Right atrium auricular region (tissue), 2 donors: ENCODE data around the gene BRD4. TPM values are rescaled to one million over a fixed set of nuclear protein-coding genes. Genes with fewer than 3 reads are reported as not detected.

Source experiments
- DNase-seq: peaks from one replicate; pipeline ENCODE4 v3.0.0-alpha.2; 2019; ENCODE audit warnings: low spot score
- H3K27ac ChIP-seq, 2 donors: fragments of 200-600 bp; sonication (generic); 1 replicate in 1 of 2; 2 replicates in 1 of 2; pipeline ENCODE4 v1.5.1; 2016 to 2019
- H3K27me3 ChIP-seq, 2 donors: fragments of 200-600 bp; sonication (generic); one replicate each; pipeline versions ENCODE4 v1.5.1 to v1.6.0; 2017 to 2019
- H3K36me3 ChIP-seq: fragments of 200-600 bp; sonication (generic); one replicate; pipeline ENCODE4 v1.5.1; 2016
- H3K4me1 ChIP-seq, 2 donors: fragments of 200-600 bp; sonication (generic); one replicate each; pipeline versions ENCODE4 v1.5.1 to v1.6.0; 2017 to 2019
- H3K4me3 ChIP-seq, 2 donors: fragments of 200-600 bp; sonication (generic); 1 replicate in 1 of 2; 2 replicates in 1 of 2; pipeline ENCODE4 v1.5.1; 2017 to 2019; ENCODE audit warnings: mild to moderate bottlenecking in 1 of 2, moderate library complexity in 1 of 2
- H3K9me3 ChIP-seq, 2 donors: fragments of 200-600 bp; sonication (generic); one replicate each; pipeline ENCODE4 v1.5.1; 2019
- CTCF ChIP-seq, 2 donors: fragments of 200-600 bp; sonication (generic); IDR thresholded peaks; one replicate each; pipeline ENCODE4 v1.5.1; 2019; ENCODE audit warnings: antibody characterized with exemption in 2 of 2
- total RNA-seq, 2 donors: library from RNA; depleted of rRNA; stranded (reverse); fragments of >200 nt; gene quantifications; one replicate each; pipeline ENCODE4 v1.1.0, GENCODE V29; 2016

BRD4 gene
- 10 to 100 TPM; 23.6 to 41.0 TPM for total RNA-seq

DNA sequence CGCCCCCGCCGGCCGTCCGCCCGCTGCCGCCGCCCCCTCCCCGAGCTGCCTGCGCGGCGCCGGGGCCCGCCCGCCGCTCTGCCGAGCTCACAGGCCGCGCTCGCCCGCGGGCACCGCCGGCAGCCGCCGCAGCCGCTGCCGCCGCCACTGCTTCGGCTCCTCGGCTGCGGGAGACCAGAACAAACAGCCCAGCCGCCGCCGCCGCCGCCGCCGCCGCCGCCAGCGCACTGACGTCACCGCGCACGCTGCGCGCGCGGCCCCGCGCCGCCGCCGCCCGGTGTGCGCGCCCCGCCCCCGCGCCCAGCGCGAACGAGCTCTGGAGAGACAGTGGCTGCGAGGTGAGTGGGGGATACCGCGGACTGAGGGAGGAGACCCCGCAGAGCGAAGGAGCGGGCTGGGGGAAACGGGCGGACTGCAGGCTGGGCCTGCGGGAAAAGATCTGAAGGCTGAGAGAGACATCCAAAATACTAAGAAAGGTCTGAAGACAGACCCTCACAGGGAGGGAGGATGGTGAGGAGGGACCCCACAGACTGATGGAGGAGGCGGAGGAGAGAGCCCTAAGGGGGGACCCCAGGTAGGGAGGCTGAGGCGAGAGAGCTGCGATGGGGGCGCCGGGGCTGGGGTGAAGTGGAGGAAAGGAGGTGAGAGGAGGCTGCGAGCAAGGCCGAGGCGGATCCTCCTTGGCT is at the start of gene BRD4:
BRD4 (minus strand) TSS at position 229 of the 686 bp plus-strand sequence. CDS start 59,440 bp downstream, outside the sequence.
- DNase-seq = no peak
- Histone ChIP-seq H3K36me3 (no peaks in the 10 kb centered on the region), H3K27me3 (no peaks in the 10 kb centered on the region), H3K27ac (peak within 1 kb of the TSS; percentile 88), H3K4me1 (peaks cover 0 to 69% of the 10 kb centered on the region in 2 donors), H3K9me3 (no peaks in the 10 kb centered on the region), H3K4me3 (peak within 1 kb of the TSS; percentile 79 to 97)
- no peak for TF ChIP-seq CTCF (IDR thresholded peaks at IDR 0.05)

- Histone ChIP-seq H3K27me3 (no peaks in the 10 kb centered on the region), H3K9me3 (no peaks in the 10 kb centered on the region), H3K36me3 (peaks cover 5% of the 10 kb centered on the region), H3K27ac (no peak overlapping the region), H3K4me3 (no peak overlapping the region), H3K4me1 (peaks cover 0 to 23% of the 10 kb centered on the region in 2 donors)
- no peak for DNase-seq
- TF ChIP-seq CTCF (IDR thresholded peaks at IDR 0.05) = no peak
Observed at GRCh38 chr19:15381864-15382263, 49.5 kb upstream of the BRD4 start.

- H3K36me3 ChIP-seq = peaks cover 1% of the 10 kb centered on the region
- no peak overlapping the region for H3K27ac ChIP-seq
Observed at GRCh38 chr19:15381429-15381828, 49.1 kb upstream of the BRD4 start.

GRCh38 chr19:15379999-15380647 is 47.8 kb upstream of the BRD4 start:
- no peak for TF ChIP-seq CTCF (IDR thresholded peaks at IDR 0.05)
- H3K4me3 ChIP-seq = peak overlapping the region; percentile 95 to 99

More at GRCh38 chr19:15381429-15381828, 49.1 kb upstream of the BRD4 start:
- H3K27me3 ChIP-seq = no peaks in the 10 kb centered on the region
- TF ChIP-seq CTCF (IDR thresholded peaks at IDR 0.05) = no peak
- H3K9me3 ChIP-seq = no peaks in the 10 kb centered on the region
- peaks cover 0 to 27% of the 10 kb centered on the region in 2 donors for H3K4me1 ChIP-seq
- no peak for DNase-seq
- no peak overlapping the region for H3K4me3 ChIP-seq

GRCh38 chr19:15379083-15379998 is 47.0 kb upstream of the BRD4 start, which contains the start of gene AKAP8:
Gene AKAP8, minus strand, starts transcription at chr19:15379787. Its CDS starts 56 bp downstream, at chr19:15379731.
- no peaks in the 10 kb centered on the region for H3K36me3 ChIP-seq
- H3K4me3 ChIP-seq = peak within 1 kb of the TSS; percentile 95 to 99
- peaks cover 0 to 47% of the 10 kb centered on the region in 2 donors for H3K4me1 ChIP-seq
- TF ChIP-seq CTCF (IDR thresholded peaks at IDR 0.05) = no peak
- peak within 1 kb of the TSS; percentile 98 to 99 for H3K27ac ChIP-seq
- peak; percentile 99 for DNase-seq
- H3K27me3 ChIP-seq = no peaks in the 10 kb centered on the region
- no peaks in the 10 kb centered on the region for H3K9me3 ChIP-seq

More at GRCh38 chr19:15379999-15380647, 47.8 kb upstream of the BRD4 start:
- DNase-seq = no peak
- Histone ChIP-seq H3K9me3 (no peaks in the 10 kb centered on the region), H3K27me3 (no peaks in the 10 kb centered on the region), H3K27ac (peak overlapping the region; percentile 98 to 99), H3K4me1 (peaks cover 0 to 39% of the 10 kb centered on the region in 2 donors), H3K36me3 (no peaks in the 10 kb centered on the region)
